Activated CD8-positive, alpha-beta memory T cell treated with anti-CD3 and anti-CD28 coated beads for 36 hours (primary cell): ENCODE data around the gene BPTF. TPM values are rescaled to one million over a fixed set of nuclear protein-coding genes. Genes with fewer than 3 reads are reported as not detected.
"Not testable (repeated sequence)": the region's sequence is repeated elsewhere in the genome, so short reads cannot be mapped to it uniquely, and the experiment has no call there.

ENCODE experiments used
- CTCF ChIA-PET: fragments of 350-600 bp; sonication (Branson Sonifier 250); formaldehyde crosslinking; loops from one replicate; lab custom pipeline; 2021; ENCODE audit warnings: antibody characterized with exemption; lab: Charles Lee
- POLR2A ChIA-PET: fragments of 350-600 bp; sonication (Branson Sonifier 250); formaldehyde crosslinking; loops from one replicate; lab custom pipeline; 2021; ENCODE audit warnings: antibody characterized with exemption; lab: Charles Lee
- total RNA-seq, 2 experiments: library from RNA; stranded (reverse); gene quantifications; one replicate each; pipeline ENCODE4 v1.2.3, GENCODE V29; 2021

Gene BPTF
- total RNA-seq, 2 experiments from 2014 or later = 74.2 to 78.7 TPM

GRCh38 chr17:67865438-67865837 lies 40.1 kb downstream of the BPTF start:
- CTCF ChIA-PET = no interaction called here
- POLR2A ChIA-PET = no interaction called here

DNA sequence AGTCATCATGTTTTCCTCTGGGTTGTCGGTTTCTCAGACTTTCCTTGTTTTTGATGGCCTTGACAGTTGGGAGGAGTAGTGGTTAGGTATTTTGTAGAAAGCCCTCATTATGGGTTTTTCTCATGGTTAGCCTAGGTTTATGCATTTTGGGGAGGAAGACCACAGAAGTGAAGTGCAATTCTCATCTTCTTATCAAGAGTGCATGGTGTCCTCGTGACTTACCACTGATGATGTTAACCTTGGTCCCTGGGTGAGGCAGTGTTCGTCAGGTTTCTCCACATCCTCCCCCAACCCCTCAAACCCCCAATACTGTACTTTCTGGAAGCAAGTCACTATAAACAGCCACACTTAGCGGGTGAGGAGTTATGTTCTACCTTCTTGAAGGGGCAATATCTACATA lies 42.3 kb downstream of the BPTF start:
- ChIA-PET POLR2A (no interaction called here), CTCF (no interaction called here)

DNA sequence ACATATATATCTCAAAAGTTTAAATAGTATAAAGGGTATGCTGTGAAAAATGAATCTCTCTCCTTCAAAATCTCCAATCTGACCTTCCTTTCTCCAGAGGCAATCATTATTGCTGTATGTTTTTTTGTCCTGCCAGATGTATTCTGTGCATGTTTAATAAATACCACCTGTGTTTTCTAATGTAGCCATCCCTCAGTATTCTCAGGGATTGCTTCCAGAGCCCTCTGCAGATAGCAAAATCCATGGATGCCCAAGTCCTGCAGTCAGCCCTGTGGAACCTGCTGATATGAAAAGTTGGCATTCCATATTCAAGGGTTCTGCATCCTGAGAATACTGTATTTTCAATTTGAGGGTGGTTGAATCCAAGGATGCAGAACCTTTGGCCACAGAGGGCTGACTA lies 42.9 kb downstream of the BPTF start:
- POLR2A ChIA-PET = no interaction called here
- CTCF ChIA-PET = no interaction called here

- ChIA-PET CTCF (interaction anchor here (0.7 kb wide), 1 partner anchor 102 kb away, joined by 4 read pairs; no protein-coding TSS in a partner anchor), POLR2A (no interaction called here)
Measured at GRCh38 chr17:67879662-67880061, 54.4 kb downstream of the BPTF start.

GRCh38 chr17:67881083-67881482 lies 55.8 kb downstream of the BPTF start:
- CTCF ChIA-PET = no interaction called here
- POLR2A ChIA-PET = no interaction called here

DNA sequence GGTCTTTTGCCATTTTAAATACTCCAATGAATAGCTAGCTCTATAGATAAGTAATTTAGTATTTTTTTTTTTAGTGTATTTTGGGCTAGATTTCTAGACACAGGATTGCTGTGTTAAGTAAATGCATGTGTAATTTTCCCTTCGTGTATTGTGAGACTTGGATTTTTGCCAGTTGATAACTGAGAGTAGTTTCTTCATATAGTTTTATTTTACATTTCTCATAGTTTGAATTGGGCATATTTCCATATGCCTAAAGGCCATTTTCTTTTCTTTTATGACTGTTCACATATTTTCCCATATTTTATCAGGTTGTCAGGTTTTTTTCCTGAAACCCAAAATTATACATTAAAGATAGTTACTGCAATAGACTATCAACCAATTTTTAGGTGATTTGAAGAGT lies 59.4 kb downstream of the BPTF start:
- CTCF ChIA-PET = no interaction called here
- POLR2A ChIA-PET = no interaction called here

DNA sequence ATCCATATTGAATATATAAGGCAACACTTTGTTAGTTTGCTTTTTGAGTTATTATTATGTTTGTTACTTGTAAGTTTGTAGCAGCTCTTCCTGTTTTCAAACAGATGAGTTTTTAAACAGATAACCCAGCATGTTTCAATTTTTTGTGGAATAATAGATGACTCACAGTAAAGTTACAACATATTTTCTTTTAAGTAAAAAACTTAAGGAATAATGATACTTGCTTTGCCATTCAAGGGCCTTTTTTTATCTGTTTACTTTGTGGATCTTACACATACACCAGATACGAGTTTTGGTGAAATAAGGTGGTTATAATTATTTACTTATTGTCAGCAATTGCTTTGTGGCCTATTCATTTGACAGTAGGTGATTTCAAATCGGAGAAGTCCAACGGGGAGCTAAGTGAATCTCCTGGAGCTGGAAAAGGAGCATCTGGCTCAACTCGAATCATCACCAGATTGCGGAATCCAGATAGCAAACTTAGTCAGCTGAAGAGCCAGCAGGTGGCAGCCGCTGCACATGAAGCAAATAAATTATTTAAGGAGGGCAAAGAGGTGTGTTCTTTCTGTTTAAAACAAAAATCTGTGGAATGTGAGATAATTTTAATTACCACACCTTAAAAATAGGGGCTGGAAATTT lies 66.3 kb downstream of the BPTF start:
- POLR2A ChIA-PET = interaction anchor here (0.8 kb wide), 1 partner anchor 314 kb away, joined by 3 read pairs; no protein-coding TSS in a partner anchor
- CTCF ChIA-PET = no interaction called here

DNA sequence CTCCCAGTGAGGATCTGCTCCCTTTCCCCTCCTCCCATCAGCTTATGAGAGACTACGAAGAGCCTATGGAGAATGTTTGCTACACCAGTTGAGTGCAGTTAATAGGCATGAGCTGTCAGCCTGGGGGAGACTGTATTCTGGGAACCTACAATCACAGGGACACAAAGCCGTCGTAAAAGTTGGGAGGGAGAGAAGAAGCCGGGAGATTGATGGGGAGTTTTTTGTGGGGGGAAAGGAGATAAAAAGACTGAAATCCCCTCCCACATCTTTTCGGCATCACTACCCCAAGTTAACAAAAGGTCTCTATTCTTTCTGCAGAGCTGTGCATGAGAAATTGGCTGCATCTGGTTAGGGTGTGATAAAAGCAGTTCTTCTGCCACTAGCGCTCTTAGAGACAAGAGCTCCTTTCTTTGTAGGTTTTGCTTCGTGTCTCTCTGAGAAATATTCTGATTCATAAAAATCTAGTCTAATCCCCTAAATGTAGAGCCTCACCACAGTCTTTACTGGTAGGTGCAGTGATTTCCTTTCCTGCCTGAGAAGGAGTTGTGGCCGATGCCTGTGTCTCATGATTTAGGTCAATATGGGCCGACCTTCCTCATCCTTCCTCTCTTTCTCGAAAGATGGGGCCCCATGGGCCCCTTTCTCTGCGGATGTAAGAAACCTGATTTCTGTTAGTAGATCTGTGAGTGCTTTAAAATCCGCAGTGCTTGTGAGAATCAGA lies 77.4 kb downstream of the BPTF start:
- CTCF ChIA-PET = no interaction called here
- POLR2A ChIA-PET = interaction anchor here (0.8 kb wide), 1 partner anchor 20 kb away, joined by 3 read pairs; no protein-coding TSS in a partner anchor

DNA sequence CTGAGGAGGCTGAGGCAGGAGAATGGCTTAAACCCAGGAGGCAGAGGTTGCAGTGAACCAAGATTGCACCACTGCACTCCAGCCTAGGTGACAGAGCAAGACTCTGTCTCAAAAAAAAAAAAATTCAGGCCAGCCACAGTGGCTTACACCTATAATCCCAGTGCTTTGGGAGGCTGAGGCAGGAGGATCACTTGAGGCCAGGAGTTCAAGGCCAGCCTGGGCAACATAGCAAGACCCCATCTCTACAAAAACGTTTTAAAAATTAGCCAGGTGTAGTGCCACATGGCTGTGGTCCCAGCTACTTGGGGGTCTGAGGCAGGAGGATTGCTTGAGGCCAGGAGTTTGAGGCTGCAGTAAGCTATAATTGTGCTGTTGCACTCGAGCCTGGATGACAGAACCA lies 80.0 kb downstream of the BPTF start:
- POLR2A ChIA-PET, CTCF ChIA-PET: not testable (repeated sequence)

- POLR2A ChIA-PET, CTCF ChIA-PET: not testable (repeated sequence)
Measured at GRCh38 chr17:67910117-67910803, 85.0 kb downstream of the BPTF start.

DNA sequence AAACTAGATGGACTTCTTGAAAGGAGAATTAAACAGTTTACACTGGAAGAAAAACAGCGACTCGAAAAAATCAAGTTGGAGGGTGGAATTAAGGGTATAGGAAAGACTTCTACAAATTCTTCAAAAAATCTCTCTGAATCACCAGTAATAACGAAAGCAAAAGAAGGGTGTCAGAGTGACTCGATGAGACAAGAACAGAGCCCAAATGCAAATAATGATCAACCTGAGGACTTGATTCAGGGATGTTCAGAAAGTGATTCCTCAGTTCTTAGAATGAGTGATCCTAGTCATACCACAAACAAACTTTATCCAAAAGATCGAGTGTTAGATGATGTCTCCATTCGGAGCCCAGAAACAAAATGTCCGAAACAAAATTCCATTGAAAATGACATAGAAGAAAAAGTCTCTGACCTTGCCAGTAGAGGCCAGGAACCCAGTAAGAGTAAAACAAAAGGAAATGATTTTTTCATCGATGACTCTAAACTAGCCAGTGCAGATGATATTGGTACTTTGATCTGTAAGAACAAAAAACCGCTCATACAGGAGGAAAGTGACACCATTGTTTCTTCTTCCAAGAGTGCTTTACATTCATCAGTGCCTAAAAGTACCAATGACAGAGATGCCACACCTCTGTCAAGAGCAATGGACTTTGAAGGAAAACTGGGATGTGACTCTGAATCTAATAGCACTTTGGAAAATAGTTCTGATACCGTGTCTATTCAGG lies 85.9 kb downstream of the BPTF start:
- POLR2A ChIA-PET = no interaction called here
- CTCF ChIA-PET = no interaction called here

DNA sequence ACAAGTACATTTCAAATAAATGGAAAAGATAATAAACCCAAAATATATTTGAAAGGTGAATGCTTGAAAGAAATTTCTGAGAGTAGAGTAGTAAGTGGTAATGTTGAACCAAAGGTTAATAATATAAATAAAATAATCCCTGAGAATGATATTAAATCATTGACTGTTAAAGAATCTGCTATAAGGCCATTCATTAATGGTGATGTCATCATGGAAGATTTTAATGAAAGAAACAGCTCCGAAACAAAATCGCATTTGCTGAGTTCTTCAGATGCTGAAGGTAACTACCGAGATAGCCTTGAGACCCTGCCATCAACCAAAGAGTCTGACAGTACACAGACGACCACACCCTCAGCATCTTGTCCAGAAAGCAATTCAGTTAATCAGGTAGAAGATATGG lies 86.8 kb downstream of the BPTF start:
- POLR2A ChIA-PET = no interaction called here
- CTCF ChIA-PET = interaction anchor here (0.6 kb wide), 1 partner anchor 553 kb away, joined by 3 read pairs; no protein-coding TSS in a partner anchor

- ChIA-PET CTCF (no interaction called here), POLR2A (no interaction called here)
Measured at GRCh38 chr17:67912656-67913055, 87.4 kb downstream of the BPTF start.

DNA sequence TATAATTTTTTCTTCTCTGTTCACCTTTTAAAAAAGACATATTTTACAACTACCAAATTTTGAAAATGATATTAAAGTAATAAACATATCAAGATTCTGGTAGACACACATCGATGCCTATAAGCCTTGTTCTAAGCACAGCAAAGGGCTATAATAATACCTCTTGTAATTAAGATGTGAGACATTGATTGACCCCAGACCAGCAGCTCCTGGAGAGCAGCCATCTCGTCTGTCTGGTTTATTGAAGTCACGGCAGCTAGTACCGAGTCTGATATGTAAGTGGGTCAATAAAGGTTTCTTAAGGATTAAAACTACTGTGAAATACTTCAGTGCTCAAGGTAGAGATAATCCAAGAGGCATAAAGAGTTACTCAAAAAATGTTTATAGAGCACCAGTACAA lies 94.9 kb downstream of the BPTF start:
- POLR2A ChIA-PET = no interaction called here
- CTCF ChIA-PET = interaction anchor here (0.6 to 1.1 kb wide), 2 partner anchors 100 to 546 kb away, joined by 3 to 4 read pairs; no protein-coding TSS in a partner anchor

- POLR2A ChIA-PET = interaction anchor here (0.5 kb wide), 1 partner anchor 20 kb away, joined by 3 read pairs; no protein-coding TSS in a partner anchor
- CTCF ChIA-PET = no interaction called here
Measured at GRCh38 chr17:67922503-67922902, 97.2 kb downstream of the BPTF start.

- POLR2A ChIA-PET, CTCF ChIA-PET: not testable (repeated sequence)
Measured at GRCh38 chr17:67928842-67929241, 103.5 kb downstream of the BPTF start.

DNA sequence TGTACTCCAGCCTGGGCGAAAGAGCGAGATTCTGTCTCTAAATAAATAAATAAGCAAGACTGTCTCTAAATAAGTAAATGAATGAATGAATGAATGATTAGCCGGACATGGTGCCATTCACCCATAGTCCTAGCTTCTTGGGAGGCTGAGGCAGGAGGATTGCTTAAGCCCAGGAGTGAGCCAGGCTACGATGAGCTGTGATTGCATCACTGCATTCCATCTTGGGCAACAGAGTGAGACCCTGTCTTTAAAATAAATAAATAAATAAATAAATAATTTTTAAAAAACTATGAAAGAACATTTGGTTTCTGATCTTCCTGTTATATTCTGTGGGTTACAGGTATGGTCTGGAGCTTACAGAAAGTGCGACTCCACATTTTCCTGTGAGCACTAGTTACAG lies 105.9 kb downstream of the BPTF start:
- CTCF ChIA-PET = no interaction called here
- POLR2A ChIA-PET = interaction anchor here (0.6 kb wide), 1 partner anchor 25 kb away, joined by 10 read pairs; no protein-coding TSS in a partner anchor

GRCh38 chr17:67942810-67943209 lies 117.5 kb downstream of the BPTF start:
- CTCF ChIA-PET = interaction anchor here (0.6 to 1.0 kb wide), 3 partner anchors 65 to 583 kb away, joined by 3 to 4 read pairs (median 3); no protein-coding TSS in a partner anchor
- POLR2A ChIA-PET = no interaction called here

GRCh38 chr17:67944035-67944434 lies 118.7 kb downstream of the BPTF start:
- POLR2A ChIA-PET = no interaction called here
- CTCF ChIA-PET = interaction anchor here (0.6 kb wide), 1 partner anchor 135 kb away, joined by 3 read pairs; no protein-coding TSS in a partner anchor
